ENCODE results near the gene KLB.
A peak's percentile ranks its signal among the peaks of the same experiment; 100 is the strongest.
"Not testable (repeated sequence)": the region's sequence is repeated elsewhere in the genome, so short reads cannot be mapped to it uniquely, and the experiment has no call there.

The KLB gene

DNA sequence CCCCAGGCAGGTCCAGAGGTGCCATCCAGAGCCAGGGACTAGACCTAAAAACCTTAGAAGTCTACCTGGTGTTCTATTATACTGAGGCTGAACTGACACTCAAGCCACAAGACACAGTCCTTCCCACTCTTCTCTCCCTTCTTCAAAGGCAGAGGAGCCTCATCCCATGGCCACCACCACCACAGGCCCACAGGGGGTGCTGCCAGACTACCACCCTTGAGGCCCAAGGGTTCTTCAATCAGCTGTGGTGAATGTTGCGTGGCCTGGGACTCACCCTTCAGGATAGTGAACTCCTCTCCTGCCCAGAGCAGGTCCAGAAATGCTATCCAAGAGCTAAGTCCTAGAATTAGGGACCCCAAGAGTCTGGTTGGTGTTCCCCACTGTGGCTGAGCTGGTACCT lies 23.0 kb upstream of the KLB start:
- H3K9me3 ChIP-seq (replicated peaks; ENCODE audit: low read length): no peaks in the 10 kb centered on the region
- H3K4me3 ChIP-seq (ENCODE audit: low read length): no peak overlapping the region
- no peaks in the 10 kb centered on the region for H3K36me3 ChIP-seq (ENCODE audit: insufficient read depth, low read length)
- H3K27me3 ChIP-seq (ENCODE audit: control insufficient read depth, insufficient read depth, low read length): peaks cover 28% of the 10 kb centered on the region
- no peaks in the 10 kb centered on the region for H3K4me1 ChIP-seq (ENCODE audit: control insufficient read depth, insufficient read depth, low read length)
- no peak overlapping the region for H3K4me2 ChIP-seq (ENCODE audit: low read length)
- no peak overlapping the region for H3K9ac ChIP-seq (ENCODE audit: low read depth, low read length)

DNA sequence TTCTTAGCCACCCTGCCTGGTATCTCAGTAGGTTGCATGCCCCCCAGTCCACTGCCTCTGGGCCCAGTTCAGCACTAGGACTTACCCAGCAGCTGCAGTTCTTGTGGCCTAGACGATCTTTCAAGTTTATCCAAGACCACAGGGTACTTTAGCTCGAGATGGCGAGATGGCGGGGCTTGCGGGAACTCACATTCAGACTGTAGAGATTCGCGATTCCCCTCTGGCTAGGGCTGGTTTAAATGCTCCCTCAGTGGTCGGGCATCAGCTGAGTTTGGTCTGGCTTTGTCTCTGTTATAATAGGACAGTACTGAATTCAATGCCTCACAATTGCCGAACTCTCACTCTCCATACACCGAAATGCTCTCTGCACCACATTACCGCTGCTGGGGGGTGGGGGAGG lies 22.2 kb upstream of the KLB start:
- H3K27me3 ChIP-seq (ENCODE audit: control insufficient read depth, insufficient read depth, low read length): peaks cover 21% of the 10 kb centered on the region
- H3K4me3 ChIP-seq (ENCODE audit: low read length): no peak overlapping the region
- no peak overlapping the region for H3K9ac ChIP-seq (ENCODE audit: low read depth, low read length)
- H3K4me2 ChIP-seq (ENCODE audit: low read length): no peak overlapping the region
- no peaks in the 10 kb centered on the region for H3K4me1 ChIP-seq (ENCODE audit: control insufficient read depth, insufficient read depth, low read length)
- H3K9me3 ChIP-seq (replicated peaks; ENCODE audit: low read length): no peaks in the 10 kb centered on the region
- no peaks in the 10 kb centered on the region for H3K36me3 ChIP-seq (ENCODE audit: insufficient read depth, low read length)

DNA sequence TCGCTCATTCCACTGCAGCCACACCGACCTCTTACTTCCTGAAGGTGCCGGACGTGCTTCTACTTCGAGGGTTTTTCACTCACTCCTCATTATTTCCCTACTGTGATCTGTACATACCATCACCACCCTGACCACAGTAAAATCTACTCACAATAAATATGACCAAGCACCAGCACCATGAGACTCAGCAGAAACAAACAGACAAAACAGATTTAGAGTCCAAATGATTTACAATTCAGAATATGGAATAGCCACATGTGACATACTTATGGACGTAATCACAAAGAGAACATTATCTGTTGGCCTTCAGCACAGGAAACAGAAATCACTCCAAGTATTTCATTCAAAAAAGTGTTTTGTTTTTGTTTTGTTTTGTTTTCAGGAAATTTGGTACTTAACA lies 16.1 kb upstream of the KLB start:
- H3K36me3 ChIP-seq (ENCODE audit: insufficient read depth, low read length): no peaks in the 10 kb centered on the region
- no peaks in the 10 kb centered on the region for H3K4me1 ChIP-seq (ENCODE audit: control insufficient read depth, insufficient read depth, low read length)
- H3K4me2 ChIP-seq (ENCODE audit: low read length): no peak overlapping the region
- H3K27me3 ChIP-seq (ENCODE audit: control insufficient read depth, insufficient read depth, low read length): peaks cover 3% of the 10 kb centered on the region
- no peak overlapping the region for H3K9ac ChIP-seq (ENCODE audit: low read depth, low read length)
- H3K9me3 ChIP-seq (replicated peaks; ENCODE audit: low read length): no peaks in the 10 kb centered on the region
- H3K4me3 ChIP-seq (ENCODE audit: low read length): no peak overlapping the region

DNA sequence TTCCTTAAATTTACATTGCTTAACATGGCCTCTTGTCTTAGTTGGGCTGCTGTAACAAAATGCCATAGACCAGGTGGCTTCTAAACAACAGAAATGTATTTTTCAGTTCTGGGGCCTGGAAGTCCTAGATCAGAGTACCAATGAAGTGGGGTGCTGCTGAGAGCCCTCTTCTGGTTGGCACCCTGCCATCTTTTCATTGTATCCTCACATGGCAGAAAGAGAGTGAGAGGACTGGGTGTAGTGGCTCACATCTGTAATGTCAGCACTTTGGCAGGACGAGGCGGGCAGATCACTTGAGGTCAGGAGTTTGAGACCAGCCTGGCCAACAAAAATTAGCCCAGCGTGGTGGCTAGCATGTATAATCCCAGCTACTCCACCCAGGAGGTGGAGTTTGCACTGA lies 12.0 kb upstream of the KLB start:
- H3K36me3 ChIP-seq (ENCODE audit: insufficient read depth, low read length): no peaks in the 10 kb centered on the region
- no peak overlapping the region for H3K4me3 ChIP-seq (ENCODE audit: low read length)
- no peaks in the 10 kb centered on the region for H3K9me3 ChIP-seq (replicated peaks; ENCODE audit: low read length)
- no peaks in the 10 kb centered on the region for H3K4me1 ChIP-seq (ENCODE audit: control insufficient read depth, insufficient read depth, low read length)
- no peak overlapping the region for H3K4me2 ChIP-seq (ENCODE audit: low read length)
- H3K9ac ChIP-seq (ENCODE audit: low read depth, low read length): no peak overlapping the region
- H3K27me3 ChIP-seq (ENCODE audit: control insufficient read depth, insufficient read depth, low read length): no peaks in the 10 kb centered on the region

DNA sequence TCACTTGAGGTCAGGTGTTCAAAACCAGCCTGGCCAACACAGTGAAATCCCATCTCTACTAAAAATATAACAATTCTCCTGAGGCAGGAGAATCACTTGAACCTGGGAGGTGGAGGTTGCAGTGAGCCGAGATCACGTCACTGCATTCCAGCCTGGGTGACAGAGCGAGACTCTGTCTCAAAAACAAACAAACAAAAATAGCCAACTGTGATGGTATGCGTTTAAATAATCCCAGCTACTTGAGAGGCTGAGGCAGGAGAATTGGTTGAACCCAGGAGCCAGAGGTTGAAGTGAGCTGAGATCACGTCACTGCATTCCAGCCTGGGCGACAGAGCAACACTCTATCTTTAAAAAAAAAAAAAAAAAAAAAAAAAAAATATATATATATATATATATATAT lies 5.1 kb upstream of the KLB start:
- H3K36me3 ChIP-seq (ENCODE audit: insufficient read depth, low read length); H3K4me1 ChIP-seq (ENCODE audit: control insufficient read depth, insufficient read depth, low read length); H3K4me2 ChIP-seq (ENCODE audit: low read length); H3K27me3 ChIP-seq (ENCODE audit: control insufficient read depth, insufficient read depth, low read length); H3K9ac ChIP-seq (ENCODE audit: low read depth, low read length); H3K4me3 ChIP-seq (ENCODE audit: low read length); H3K9me3 ChIP-seq (replicated peaks; ENCODE audit: low read length): not testable (repeated sequence)

DNA sequence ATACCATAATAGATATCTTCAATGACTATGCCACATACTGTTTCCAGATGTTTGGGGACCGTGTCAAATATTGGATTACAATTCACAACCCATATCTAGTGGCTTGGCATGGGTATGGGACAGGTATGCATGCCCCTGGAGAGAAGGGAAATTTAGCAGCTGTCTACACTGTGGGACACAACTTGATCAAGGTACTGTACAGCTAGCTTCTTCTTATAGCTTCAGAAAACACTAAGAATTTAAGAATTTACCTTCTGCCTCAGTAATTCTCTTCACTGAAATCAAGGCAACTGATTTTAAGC lies 805 bp downstream of the KLB start:
- H3K4me1 ChIP-seq (ENCODE audit: control insufficient read depth, insufficient read depth, low read length): peaks cover 3% of the 10 kb centered on the region
- H3K4me2 ChIP-seq (ENCODE audit: low read length): no peak overlapping the region

DNA sequence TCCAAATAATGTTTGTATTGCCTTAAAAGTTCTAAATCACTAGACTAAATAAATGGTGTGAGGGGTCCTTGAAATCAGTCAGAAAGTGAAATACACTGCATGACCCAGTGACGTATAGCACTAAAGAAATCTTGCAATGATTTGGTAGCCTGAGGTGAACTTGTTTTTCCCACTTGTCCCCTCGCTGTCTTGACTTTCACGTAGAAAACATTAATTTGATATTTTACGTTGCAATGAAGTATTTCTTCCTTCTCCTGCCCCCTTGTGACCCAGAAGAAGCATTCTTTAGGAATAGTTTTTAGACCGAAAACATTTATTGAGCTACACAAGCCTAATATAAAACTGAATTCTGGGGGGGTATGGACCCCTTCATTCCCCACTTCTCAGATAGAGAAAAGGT lies 3.7 kb downstream of the KLB start:
- Histone ChIP-seq H3K27me3 (ENCODE audit: control insufficient read depth, insufficient read depth, low read length) (no peaks in the 10 kb centered on the region), H3K4me3 (ENCODE audit: low read length) (no peak overlapping the region), H3K36me3 (ENCODE audit: insufficient read depth, low read length) (no peaks in the 10 kb centered on the region), H3K9me3 (replicated peaks; ENCODE audit: low read length) (no peaks in the 10 kb centered on the region), H3K4me2 (ENCODE audit: low read length) (peak overlapping the region; percentile 52), H3K4me1 (ENCODE audit: control insufficient read depth, insufficient read depth, low read length) (peaks cover 3% of the 10 kb centered on the region), H3K9ac (ENCODE audit: low read depth, low read length) (no peak overlapping the region)

More for the DNA sequence above, 805 bp downstream of the KLB start:
- Histone ChIP-seq H3K36me3 (ENCODE audit: insufficient read depth, low read length) (no peaks in the 10 kb centered on the region), H3K9ac (ENCODE audit: low read depth, low read length) (no peak overlapping the region), H3K9me3 (replicated peaks; ENCODE audit: low read length) (no peaks in the 10 kb centered on the region), H3K27me3 (ENCODE audit: control insufficient read depth, insufficient read depth, low read length) (no peaks in the 10 kb centered on the region), H3K4me3 (ENCODE audit: low read length) (no peak overlapping the region)

DNA sequence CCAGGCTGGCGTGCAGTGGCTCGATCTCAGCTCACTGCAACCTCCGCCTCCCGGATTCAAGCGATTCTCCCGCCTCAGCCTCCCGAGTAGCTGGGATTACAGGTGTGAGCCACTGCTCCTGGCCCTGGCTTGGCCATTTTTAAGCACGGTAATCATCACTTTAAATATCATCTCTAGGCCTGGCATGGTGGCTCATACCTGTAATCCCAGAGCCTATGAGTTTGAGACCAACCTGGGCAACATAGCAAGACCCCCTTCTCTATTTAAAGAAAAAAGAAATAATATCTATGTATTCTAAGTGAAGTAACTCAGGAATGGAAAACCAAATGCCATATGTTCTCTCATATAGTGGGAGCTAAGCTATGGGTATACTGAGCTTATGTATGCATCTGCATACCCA lies 4.8 kb downstream of the KLB start:
- not testable (repeated sequence) for H3K4me1 ChIP-seq (ENCODE audit: control insufficient read depth, insufficient read depth, low read length); H3K27me3 ChIP-seq (ENCODE audit: control insufficient read depth, insufficient read depth, low read length); H3K4me2 ChIP-seq (ENCODE audit: low read length); H3K36me3 ChIP-seq (ENCODE audit: insufficient read depth, low read length); H3K9me3 ChIP-seq (replicated peaks; ENCODE audit: low read length); H3K9ac ChIP-seq (ENCODE audit: low read depth, low read length); H3K4me3 ChIP-seq (ENCODE audit: low read length)

DNA sequence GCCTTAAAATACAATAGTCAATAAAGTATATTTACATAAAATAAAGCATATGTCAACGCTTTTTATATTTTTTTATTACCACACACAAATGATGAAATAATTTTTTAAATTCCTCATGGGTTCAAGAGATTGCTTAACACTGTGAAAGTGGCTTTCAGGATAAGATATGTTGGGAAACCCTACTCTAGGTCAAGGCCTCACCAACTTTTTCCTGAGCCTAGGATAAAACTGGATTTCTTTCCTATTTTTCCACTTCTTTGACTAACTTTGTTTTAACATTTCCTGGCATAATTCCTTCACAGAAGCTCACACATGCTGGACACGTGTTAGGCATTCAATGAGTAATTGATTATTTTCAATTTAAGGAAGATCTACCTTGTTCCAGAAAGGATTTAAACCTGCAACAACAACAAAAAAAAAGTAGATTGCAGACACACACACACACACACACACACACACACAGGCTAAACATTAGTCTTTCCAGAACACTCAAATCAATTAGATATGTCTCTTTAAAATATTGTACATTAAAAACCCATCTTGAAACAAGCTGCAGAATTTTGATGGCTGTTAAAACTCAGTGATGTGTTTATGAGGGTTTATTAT lies 9.1 kb downstream of the KLB start:
- Histone ChIP-seq H3K4me3 (ENCODE audit: low read length) (no peak overlapping the region), H3K27me3 (ENCODE audit: control insufficient read depth, insufficient read depth, low read length) (no peaks in the 10 kb centered on the region), H3K36me3 (ENCODE audit: insufficient read depth, low read length) (no peaks in the 10 kb centered on the region)

DNA sequence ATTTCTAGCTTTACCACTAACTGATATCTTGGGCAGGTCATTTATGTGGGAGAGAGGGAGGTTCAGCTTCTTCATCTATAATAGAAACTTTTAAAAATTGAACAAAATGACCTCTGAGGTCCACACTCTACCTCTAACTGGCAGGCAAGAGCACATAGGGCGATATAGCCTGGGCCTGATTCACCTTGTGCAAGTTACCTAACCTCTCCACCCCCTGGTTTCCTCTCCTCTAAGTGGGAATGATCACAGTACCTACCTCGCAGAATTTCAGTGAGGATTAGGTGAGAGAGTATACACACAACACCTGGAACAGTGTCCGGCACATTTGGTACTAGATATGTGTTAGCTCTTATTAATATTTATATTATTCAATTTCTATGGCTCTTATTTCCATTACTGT lies 15.5 kb downstream of the KLB start:
- Histone ChIP-seq H3K9me3 (replicated peaks; ENCODE audit: low read length) (no peaks in the 10 kb centered on the region), H3K4me2 (ENCODE audit: low read length) (no peak overlapping the region), H3K36me3 (ENCODE audit: insufficient read depth, low read length) (no peaks in the 10 kb centered on the region), H3K9ac (ENCODE audit: low read depth, low read length) (no peak overlapping the region), H3K27me3 (ENCODE audit: control insufficient read depth, insufficient read depth, low read length) (no peaks in the 10 kb centered on the region), H3K4me3 (ENCODE audit: low read length) (no peak overlapping the region), H3K4me1 (ENCODE audit: control insufficient read depth, insufficient read depth, low read length) (no peaks in the 10 kb centered on the region)

More for the DNA sequence above, 9.1 kb downstream of the KLB start:
- Histone ChIP-seq H3K4me1 (ENCODE audit: control insufficient read depth, insufficient read depth, low read length) (no peaks in the 10 kb centered on the region), H3K9me3 (replicated peaks; ENCODE audit: low read length) (no peaks in the 10 kb centered on the region), H3K9ac (ENCODE audit: low read depth, low read length) (no peak overlapping the region), H3K4me2 (ENCODE audit: low read length) (no peak overlapping the region)

DNA sequence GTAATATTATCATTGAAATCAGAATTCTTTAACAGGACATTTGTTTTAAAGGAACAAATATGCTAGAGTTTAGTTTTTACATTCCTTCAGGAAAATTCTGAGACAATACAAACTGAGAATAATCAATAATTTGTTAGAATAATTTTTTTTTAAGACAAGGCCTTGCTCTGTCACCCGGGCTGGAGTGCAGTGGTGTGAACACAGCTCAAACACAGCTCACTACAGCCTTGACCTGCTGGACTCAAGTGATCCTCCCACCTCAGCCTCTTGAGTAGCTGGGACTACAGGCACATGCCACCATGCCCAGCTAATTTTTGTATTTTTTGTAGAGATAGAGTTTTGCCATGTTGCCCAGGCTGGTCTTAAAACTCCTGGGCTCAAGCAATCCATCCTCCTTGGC lies 18.6 kb downstream of the KLB start:
- not testable (repeated sequence) for H3K4me2 ChIP-seq (ENCODE audit: low read length); H3K36me3 ChIP-seq (ENCODE audit: insufficient read depth, low read length); H3K9me3 ChIP-seq (replicated peaks; ENCODE audit: low read length); H3K9ac ChIP-seq (ENCODE audit: low read depth, low read length); H3K27me3 ChIP-seq (ENCODE audit: control insufficient read depth, insufficient read depth, low read length); H3K4me1 ChIP-seq (ENCODE audit: control insufficient read depth, insufficient read depth, low read length); H3K4me3 ChIP-seq (ENCODE audit: low read length)

DNA sequence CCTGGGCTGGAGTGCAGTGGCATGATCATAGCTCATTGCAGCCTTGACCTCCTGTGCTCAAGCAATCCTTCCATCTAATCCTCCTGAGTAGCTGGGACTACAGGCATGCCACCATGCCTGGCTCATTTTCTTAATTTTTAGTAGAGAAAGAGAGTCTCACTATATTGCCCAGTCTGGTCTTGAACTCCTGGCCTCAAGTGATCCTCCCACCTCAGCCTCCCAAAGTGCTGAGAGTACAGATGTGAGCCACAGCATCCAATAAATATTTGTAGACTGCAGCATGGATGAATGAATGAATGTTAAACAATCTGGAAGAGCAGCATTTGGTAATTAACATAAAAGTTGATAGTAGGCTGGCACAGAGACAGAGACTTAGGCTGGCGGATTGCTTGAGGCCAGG lies 20.0 kb downstream of the KLB start:
- H3K27me3 ChIP-seq (ENCODE audit: control insufficient read depth, insufficient read depth, low read length): peaks cover 5% of the 10 kb centered on the region
- H3K4me2 ChIP-seq (ENCODE audit: low read length): no peak overlapping the region

More for the DNA sequence above, 20.0 kb downstream of the KLB start:
- Histone ChIP-seq H3K9me3 (replicated peaks; ENCODE audit: low read length) (no peaks in the 10 kb centered on the region), H3K4me1 (ENCODE audit: control insufficient read depth, insufficient read depth, low read length) (no peaks in the 10 kb centered on the region), H3K4me3 (ENCODE audit: low read length) (no peak overlapping the region), H3K9ac (ENCODE audit: low read depth, low read length) (no peak overlapping the region), H3K36me3 (ENCODE audit: insufficient read depth, low read length) (no peaks in the 10 kb centered on the region)
